ENCODE results near the gene CRYL1. TPM values are rescaled to one million over a fixed set of nuclear protein-coding genes. Genes with fewer than 3 reads are reported as not detected.
A peak's percentile ranks its signal among the peaks of the same experiment; 100 is the strongest.

The CRYL1 gene
- total RNA-seq, 6 experiments from 2014 or later, result 10.9 to 13.2 (median 12.0) TPM

- Mint-ChIP-seq H3K27me3 (ENCODE audit: insufficient read depth) (peaks cover 23% of the 10 kb centered on the region), H3K36me3 (ENCODE audit: low read depth) (no peaks in the 10 kb centered on the region), H3K4me1 (ENCODE audit: low read depth) (peaks cover 32% of the 10 kb centered on the region), H3K9me3 (no peaks in the 10 kb centered on the region), H3K4me3 (no peak overlapping the region), H3K27ac (no peak overlapping the region)
- TF ChIP-seq CTCF (IDR thresholded peaks at IDR 0.05), result no peak
- DNase-seq, result no peak
These were observed 162.5 kb downstream of the CRYL1 start for GRCh38 chr13:20363172-20363571.

GRCh38 chr13:20362484-20363041, 163.1 kb downstream of the CRYL1 start:
- H3K9me3 Mint-ChIP-seq, result no peaks in the 10 kb centered on the region
- peaks cover 23% of the 10 kb centered on the region for H3K27me3 Mint-ChIP-seq (ENCODE audit: insufficient read depth)
- peaks cover 32% of the 10 kb centered on the region for H3K4me1 Mint-ChIP-seq (ENCODE audit: low read depth)
- no peaks in the 10 kb centered on the region for H3K36me3 Mint-ChIP-seq (ENCODE audit: low read depth)
- H3K4me3 Mint-ChIP-seq, result no peak overlapping the region
- TF ChIP-seq CTCF (IDR thresholded peaks at IDR 0.05), result no peak
- no peak overlapping the region for H3K27ac Mint-ChIP-seq
- DNase-seq, result no peak

GRCh38 chr13:20360835-20361412, 164.7 kb downstream of the CRYL1 start:
- Mint-ChIP-seq H3K27ac (no peak overlapping the region), H3K9me3 (no peaks in the 10 kb centered on the region), H3K4me3 (no peak overlapping the region), H3K4me1 (ENCODE audit: low read depth) (peaks cover 32% of the 10 kb centered on the region), H3K27me3 (ENCODE audit: insufficient read depth) (peaks cover 18% of the 10 kb centered on the region), H3K36me3 (ENCODE audit: low read depth) (no peaks in the 10 kb centered on the region)
- no peak for TF ChIP-seq CTCF (IDR thresholded peaks at IDR 0.05)
- DNase-seq, result peak; percentile 33

- H3K4me3 Mint-ChIP-seq, result no peak overlapping the region
These were observed 165.6 kb downstream of the CRYL1 start for GRCh38 chr13:20360041-20360491.

GRCh38 chr13:20359335-20359734, 166.3 kb downstream of the CRYL1 start:
- TF ChIP-seq CTCF (IDR thresholded peaks at IDR 0.05), result no peak
- peak; percentile 97 for DNase-seq
- Mint-ChIP-seq H3K36me3 (ENCODE audit: low read depth) (no peaks in the 10 kb centered on the region), H3K4me3 (0 out of 2 replicates have a peak overlapping the region, but pooled peaks have one; percentile 3), H3K27ac (peak overlapping the region; percentile 49), H3K27me3 (ENCODE audit: insufficient read depth) (peaks cover 19% of the 10 kb centered on the region), H3K4me1 (ENCODE audit: low read depth) (peaks cover 37% of the 10 kb centered on the region), H3K9me3 (no peaks in the 10 kb centered on the region)

More at GRCh38 chr13:20360041-20360491, 165.6 kb downstream of the CRYL1 start:
- Mint-ChIP-seq H3K9me3 (no peaks in the 10 kb centered on the region), H3K27me3 (ENCODE audit: insufficient read depth) (peaks cover 18% of the 10 kb centered on the region), H3K4me1 (ENCODE audit: low read depth) (peaks cover 32% of the 10 kb centered on the region), H3K36me3 (ENCODE audit: low read depth) (no peaks in the 10 kb centered on the region), H3K27ac (0 out of 2 replicates have a peak overlapping the region, but pooled peaks have one; percentile 49)
- peak; percentile 20 for DNase-seq
- no peak for TF ChIP-seq CTCF (IDR thresholded peaks at IDR 0.05)
